Activated CD4-positive, alpha-beta memory T cell treated with anti-CD3 and anti-CD28 coated beads, Interleukin-2, amount 10 ng/mL, durations not matched to agents 7 days and 5 days (primary cell): ENCODE results near the gene PRG3. TPM values are rescaled to one million over a fixed set of nuclear protein-coding genes. Genes with fewer than 3 reads are reported as not detected.
"Not testable (repeated sequence)": the region's sequence is repeated elsewhere in the genome, so short reads cannot be mapped to it uniquely, and the experiment has no call there.

ENCODE experiments used
- CTCF ChIA-PET: fragments of 350-600 bp; sonication (Branson Sonifier 250); formaldehyde crosslinking; loops from one replicate; lab custom pipeline; 2021; ENCODE audit warnings: antibody characterized with exemption, inconsistent platforms; lab: Charles Lee
- POLR2A ChIA-PET: fragments of 350-600 bp; sonication (Branson Sonifier 250); formaldehyde crosslinking; loops from one replicate; lab custom pipeline; 2021; ENCODE audit warnings: antibody characterized with exemption; lab: Charles Lee
- DNase-seq: peaks from one replicate; pipeline ENCODE4 v3.0.0-alpha.2; 2020
- H3K27ac Mint-ChIP-seq: one replicate; pipeline ENCODE4 v1.8.0; 2021; ENCODE audit warnings: mild to moderate bottlenecking, mixed read lengths
- H3K27me3 Mint-ChIP-seq: one replicate; pipeline ENCODE4 v1.8.0; 2021; ENCODE audit warnings: mixed read lengths
- H3K36me3 Mint-ChIP-seq: one replicate; pipeline ENCODE4 v1.8.0; 2021; ENCODE audit warnings: low read depth, mixed read lengths
- H3K4me1 Mint-ChIP-seq: one replicate; pipeline ENCODE4 v1.8.0; 2021; ENCODE audit warnings: mixed read lengths
- H3K4me3 Mint-ChIP-seq: one replicate; pipeline ENCODE4 v1.8.0; 2021; ENCODE audit warnings: mild to moderate bottlenecking, mixed read lengths
- H3K9me3 Mint-ChIP-seq: one replicate; pipeline ENCODE4 v1.8.0; 2021; ENCODE audit warnings: mixed read lengths
- total RNA-seq, 2 experiments: library from RNA; stranded (reverse); gene quantifications; one replicate each; pipeline ENCODE4 v1.2.3, GENCODE V29; 2021

Gene PRG3
- total RNA-seq, 2 experiments from 2014 or later: not detected

DNA sequence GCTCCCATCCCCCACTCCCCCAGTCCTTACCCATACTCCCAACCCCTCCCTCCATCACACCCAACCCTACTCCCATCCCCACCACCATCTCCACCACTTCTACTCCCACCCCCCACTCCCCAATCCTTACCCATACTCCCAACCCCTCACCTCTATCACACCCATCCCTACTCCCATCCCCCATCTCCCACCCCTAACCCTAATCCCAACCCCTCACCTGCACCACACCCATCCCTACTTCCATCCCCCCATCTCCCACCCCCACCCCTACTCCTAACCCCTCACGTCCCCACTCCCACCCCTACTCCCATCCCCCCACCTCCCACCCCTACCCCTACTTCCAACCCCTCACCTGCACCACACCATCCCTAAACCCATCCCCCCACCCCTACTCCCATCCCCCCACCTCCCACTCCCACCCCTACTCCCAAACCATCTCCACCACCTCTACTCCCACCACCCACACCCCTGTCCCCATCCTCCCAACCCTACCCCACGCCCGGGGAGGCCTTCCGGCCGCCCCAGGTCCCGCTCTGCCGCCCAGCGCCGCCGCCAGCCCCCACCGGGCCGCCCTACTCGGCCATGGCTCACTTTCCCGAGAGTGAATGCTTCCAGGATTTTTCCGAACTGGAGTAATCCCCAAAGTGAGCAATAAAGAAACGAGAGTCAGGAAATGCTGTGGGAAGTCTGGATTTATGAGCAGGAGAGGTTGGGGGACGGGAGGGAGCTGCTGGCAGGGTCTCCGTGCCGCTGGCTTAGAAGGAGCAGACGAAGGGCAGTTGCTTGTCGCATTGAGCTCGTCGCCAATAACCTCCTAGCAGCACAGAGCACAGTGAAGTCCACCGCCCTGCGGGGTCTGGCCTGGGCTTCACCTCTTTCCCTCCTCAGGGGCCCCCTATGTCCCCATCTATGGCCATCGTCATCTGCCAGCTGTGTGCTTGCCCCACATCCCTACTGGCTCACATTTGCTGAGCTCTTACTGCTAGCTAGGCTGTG, 4.6 kb downstream of the PRG3 start:
- Mint-ChIP-seq H3K27me3 (peaks cover 5% of the 10 kb centered on the region), H3K4me3 (no peak overlapping the region), H3K36me3 (no peaks in the 10 kb centered on the region), H3K27ac (no peak overlapping the region), H3K9me3 (no peaks in the 10 kb centered on the region), H3K4me1 (no peaks in the 10 kb centered on the region)
- DNase-seq: no peak
- ChIA-PET CTCF (interaction anchor here (0.6 kb wide), 1 partner anchor 81 kb away, joined by 3 read pairs; no protein-coding TSS in a partner anchor), POLR2A (interaction anchor here (1.1 kb wide), 1 partner anchor 14 kb away, joined by 3 read pairs; no protein-coding TSS in a partner anchor)

DNA sequence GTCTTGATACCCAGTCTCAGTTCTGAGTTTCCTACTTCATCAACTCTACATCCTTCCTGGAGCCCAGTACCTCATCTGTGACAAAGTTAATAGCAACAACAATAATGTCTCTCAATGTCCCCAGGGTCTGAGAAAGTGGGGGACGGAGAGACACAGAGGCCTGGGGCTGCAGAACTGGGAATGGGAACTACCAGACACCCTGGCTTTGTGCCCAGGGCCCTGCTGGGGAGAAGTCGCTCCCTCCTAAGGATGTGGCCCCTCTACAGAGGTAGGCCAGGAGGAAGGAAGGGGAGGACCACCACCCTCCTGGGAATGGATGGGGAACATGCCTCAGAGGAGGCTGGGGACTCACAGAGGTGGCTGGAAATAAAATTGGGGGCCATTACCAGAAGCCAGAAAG, 5.5 kb downstream of the PRG3 start:
- CTCF ChIA-PET: no interaction called here
- H3K36me3 Mint-ChIP-seq: no peaks in the 10 kb centered on the region
- DNase-seq: no peak
- H3K27ac Mint-ChIP-seq: no peak overlapping the region
- H3K4me1 Mint-ChIP-seq: no peaks in the 10 kb centered on the region
- POLR2A ChIA-PET: no interaction called here
- H3K9me3 Mint-ChIP-seq: no peaks in the 10 kb centered on the region
- peaks cover 5% of the 10 kb centered on the region for H3K27me3 Mint-ChIP-seq
- no peak overlapping the region for H3K4me3 Mint-ChIP-seq

- no peak for DNase-seq
- ChIA-PET CTCF (no interaction called here), POLR2A (no interaction called here)
- Mint-ChIP-seq H3K9me3 (no peaks in the 10 kb centered on the region), H3K36me3 (no peaks in the 10 kb centered on the region), H3K4me1 (no peaks in the 10 kb centered on the region), H3K4me3 (no peak overlapping the region), H3K27me3 (peaks cover 3% of the 10 kb centered on the region), H3K27ac (no peak overlapping the region)
Observed at GRCh38 chr11:57374966-57375365, 6.0 kb downstream of the PRG3 start.

DNA sequence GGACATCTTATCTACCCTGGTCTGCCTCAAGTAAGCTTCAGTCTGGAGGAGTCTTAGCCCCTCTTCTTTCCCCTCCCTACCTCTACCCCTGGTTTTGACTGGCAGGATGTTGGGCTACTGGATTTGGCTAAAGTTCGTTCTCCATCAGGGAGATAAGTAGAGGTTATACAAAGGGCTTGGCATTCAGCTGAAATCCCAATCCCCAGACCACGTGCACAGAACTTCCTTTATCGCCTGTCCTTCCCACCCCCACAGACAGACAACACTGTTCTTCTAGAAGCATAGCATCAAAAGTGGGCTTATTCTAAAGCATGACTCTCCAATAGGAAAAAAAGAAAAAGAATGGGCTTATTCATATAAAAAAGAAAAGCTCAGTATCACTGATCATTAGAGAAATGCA, 7.8 kb downstream of the PRG3 start:
- CTCF ChIA-PET: no interaction called here
- Mint-ChIP-seq H3K27ac (no peak overlapping the region), H3K9me3 (no peaks in the 10 kb centered on the region), H3K4me3 (no peak overlapping the region), H3K27me3 (peaks cover 3% of the 10 kb centered on the region), H3K4me1 (no peaks in the 10 kb centered on the region), H3K36me3 (no peaks in the 10 kb centered on the region)
- POLR2A ChIA-PET: no interaction called here
- no peak for DNase-seq

DNA sequence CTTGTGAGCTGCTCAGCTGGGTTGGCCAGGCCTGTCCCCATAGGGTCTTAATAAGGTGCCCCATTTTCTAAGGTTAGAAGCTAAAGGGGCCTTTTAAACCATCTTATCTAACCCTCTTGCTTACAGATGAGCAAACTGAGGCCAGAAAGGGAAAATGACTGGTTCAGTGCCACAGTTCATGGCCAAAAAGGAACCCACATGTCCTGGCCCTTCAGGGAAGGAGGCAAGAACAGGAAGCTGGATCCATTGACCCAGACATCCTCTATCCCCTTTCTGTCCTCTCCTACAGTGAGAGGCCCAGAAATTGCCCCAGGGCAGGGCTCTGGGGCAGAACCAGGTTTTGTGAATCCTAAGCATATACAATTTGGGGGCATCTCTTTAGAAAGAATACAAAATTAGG, 10.0 kb downstream of the PRG3 start:
- H3K4me3 Mint-ChIP-seq: no peak overlapping the region
- no peaks in the 10 kb centered on the region for H3K36me3 Mint-ChIP-seq
- no peak overlapping the region for H3K27ac Mint-ChIP-seq
- no peak for DNase-seq
- no peaks in the 10 kb centered on the region for H3K4me1 Mint-ChIP-seq
- CTCF ChIA-PET: no interaction called here
- peaks cover 3% of the 10 kb centered on the region for H3K27me3 Mint-ChIP-seq
- POLR2A ChIA-PET: no interaction called here
- H3K9me3 Mint-ChIP-seq: no peaks in the 10 kb centered on the region

DNA sequence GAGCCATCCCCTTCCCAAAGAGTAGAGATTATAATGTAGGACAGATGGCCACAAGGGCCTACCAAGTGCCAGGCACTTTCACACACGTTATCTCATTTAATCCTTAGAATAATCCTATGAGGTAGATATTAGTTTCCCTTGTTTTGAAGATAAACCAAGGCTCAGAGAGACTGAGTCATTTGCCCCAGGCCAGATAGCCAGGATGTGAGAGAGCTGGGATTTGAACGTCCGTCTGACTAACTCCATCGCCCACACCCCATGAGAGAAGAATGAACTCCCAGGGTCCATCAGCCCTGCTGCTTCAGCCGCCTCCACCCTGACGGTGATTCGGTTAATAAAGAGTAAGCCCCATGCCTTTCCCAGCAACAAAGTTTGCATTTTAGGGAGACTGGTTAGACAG, 10.7 kb downstream of the PRG3 start:
- Mint-ChIP-seq H3K27me3 (peaks cover 3% of the 10 kb centered on the region), H3K4me3 (no peak overlapping the region), H3K9me3 (no peaks in the 10 kb centered on the region), H3K4me1 (no peaks in the 10 kb centered on the region), H3K36me3 (no peaks in the 10 kb centered on the region), H3K27ac (no peak overlapping the region)
- ChIA-PET POLR2A (no interaction called here), CTCF (no interaction called here)
- no peak for DNase-seq

DNA sequence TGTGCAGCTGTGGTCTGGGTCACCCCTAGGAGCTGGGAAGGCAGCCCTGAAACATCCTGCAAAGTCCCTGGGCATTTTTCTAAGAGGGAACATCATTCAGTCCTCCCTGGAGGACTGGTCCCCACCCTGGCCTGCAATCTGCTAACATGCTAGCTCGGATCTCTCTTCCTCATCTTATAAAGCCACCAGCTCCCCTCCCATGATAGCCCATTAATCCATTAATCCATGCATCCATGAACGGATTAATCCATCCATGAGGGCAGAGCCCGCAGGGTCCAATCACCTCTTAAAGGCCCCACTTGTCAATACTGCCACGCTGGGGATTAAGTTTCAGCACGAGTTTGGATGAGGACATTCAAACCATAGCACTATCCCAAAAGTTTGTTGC, 12.1 kb downstream of the PRG3 start:
- CTCF ChIA-PET: no interaction called here

GRCh38 chr11:57368106-57368844, 12.7 kb downstream of the PRG3 start:
- Mint-ChIP-seq H3K27ac (no peak overlapping the region), H3K4me3 (no peak overlapping the region), H3K9me3 (no peaks in the 10 kb centered on the region), H3K36me3 (no peaks in the 10 kb centered on the region), H3K4me1 (no peaks in the 10 kb centered on the region), H3K27me3 (peaks cover 6% of the 10 kb centered on the region)
- CTCF ChIA-PET: no interaction called here
- no peak for DNase-seq
- POLR2A ChIA-PET: no interaction called here

More for the DNA sequence above, 12.1 kb downstream of the PRG3 start:
- no peaks in the 10 kb centered on the region for H3K9me3 Mint-ChIP-seq
- H3K4me1 Mint-ChIP-seq: no peaks in the 10 kb centered on the region
- no peak for DNase-seq
- peaks cover 6% of the 10 kb centered on the region for H3K27me3 Mint-ChIP-seq
- POLR2A ChIA-PET: no interaction called here
- H3K27ac Mint-ChIP-seq: no peak overlapping the region
- no peak overlapping the region for H3K4me3 Mint-ChIP-seq
- H3K36me3 Mint-ChIP-seq: no peaks in the 10 kb centered on the region

DNA sequence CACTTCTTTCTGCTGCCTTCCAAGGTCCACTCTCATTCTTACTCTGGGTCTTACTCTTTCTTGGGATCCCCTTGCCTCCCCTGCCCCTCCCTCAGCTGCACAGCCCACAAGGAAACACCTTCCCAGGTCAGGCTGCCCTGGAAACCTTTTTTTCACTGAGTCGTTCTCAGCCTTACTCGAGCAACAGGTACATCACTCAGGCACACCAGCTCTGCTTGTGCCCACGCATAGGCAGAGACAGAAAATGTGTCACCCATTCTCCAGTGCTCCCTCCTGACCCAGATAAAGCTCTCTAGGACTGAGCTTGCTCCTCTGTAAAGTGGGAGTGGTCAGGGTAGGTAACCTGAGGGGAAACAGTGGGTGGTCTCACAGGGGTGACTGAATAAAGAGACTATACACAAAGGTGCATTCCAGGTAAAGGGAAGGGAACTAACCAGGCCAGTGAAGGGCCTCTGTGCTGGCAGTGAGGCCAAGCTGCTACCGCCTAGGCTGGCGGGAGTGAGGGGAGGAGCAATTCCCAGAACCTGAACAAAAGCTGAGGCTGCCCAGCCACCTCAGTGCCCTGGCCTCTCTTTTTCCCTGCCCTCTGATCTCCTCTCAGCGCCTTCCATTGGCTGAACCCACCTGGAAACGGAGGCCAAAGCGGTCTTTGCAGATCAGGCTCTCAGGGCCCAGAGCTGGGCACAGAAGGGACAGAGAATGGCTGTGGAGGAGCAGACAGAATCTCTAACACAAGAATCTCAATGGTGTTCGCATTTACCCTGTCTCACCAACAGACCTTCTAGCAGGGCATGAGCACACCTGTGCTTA, 15.9 kb downstream of the PRG3 start:
- no peak overlapping the region for H3K27ac Mint-ChIP-seq
- ChIA-PET POLR2A (no interaction called here), CTCF (interaction anchor here (1.4 kb wide), 1 partner anchor 128 kb away, joined by 3 read pairs; no protein-coding TSS in a partner anchor)
- no peaks in the 10 kb centered on the region for H3K36me3 Mint-ChIP-seq
- peaks cover 3% of the 10 kb centered on the region for H3K27me3 Mint-ChIP-seq
- peaks cover 2% of the 10 kb centered on the region for H3K9me3 Mint-ChIP-seq
- H3K4me3 Mint-ChIP-seq: no peak overlapping the region
- DNase-seq: no peak
- no peaks in the 10 kb centered on the region for H3K4me1 Mint-ChIP-seq

GRCh38 chr11:57363131-57364080, 17.5 kb downstream of the PRG3 start:
- Mint-ChIP-seq H3K4me3 (no peak overlapping the region), H3K36me3 (no peaks in the 10 kb centered on the region), H3K27me3 (peaks cover 3% of the 10 kb centered on the region), H3K9me3 (peaks cover 2% of the 10 kb centered on the region), H3K27ac (no peak overlapping the region), H3K4me1 (no peaks in the 10 kb centered on the region)
- ChIA-PET POLR2A (interaction anchor here (0.7 to 1.5 kb wide), 2 partner anchors 14 to 15 kb away, joined by 3 read pairs; no protein-coding TSS in a partner anchor), CTCF (interaction anchor here (1.4 kb wide), 1 partner anchor 16 kb away, joined by 3 read pairs; no protein-coding TSS in a partner anchor)
- no peak for DNase-seq

- H3K27ac Mint-ChIP-seq: no peak overlapping the region
- peaks cover 3% of the 10 kb centered on the region for H3K27me3 Mint-ChIP-seq
- no peak overlapping the region for H3K4me3 Mint-ChIP-seq
- CTCF ChIA-PET: interaction anchor here (0.6 to 1.6 kb wide), 4 partner anchors 14 to 98 kb away, joined by 3 read pairs; partner anchors contain the start of gene RTN4RL2
- peaks cover 2% of the 10 kb centered on the region for H3K9me3 Mint-ChIP-seq
- H3K36me3 Mint-ChIP-seq: no peaks in the 10 kb centered on the region
- H3K4me1 Mint-ChIP-seq: no peaks in the 10 kb centered on the region
- POLR2A ChIA-PET: no interaction called here
- DNase-seq: no peak
Observed at GRCh38 chr11:57361926-57362325, 19.0 kb downstream of the PRG3 start.

DNA sequence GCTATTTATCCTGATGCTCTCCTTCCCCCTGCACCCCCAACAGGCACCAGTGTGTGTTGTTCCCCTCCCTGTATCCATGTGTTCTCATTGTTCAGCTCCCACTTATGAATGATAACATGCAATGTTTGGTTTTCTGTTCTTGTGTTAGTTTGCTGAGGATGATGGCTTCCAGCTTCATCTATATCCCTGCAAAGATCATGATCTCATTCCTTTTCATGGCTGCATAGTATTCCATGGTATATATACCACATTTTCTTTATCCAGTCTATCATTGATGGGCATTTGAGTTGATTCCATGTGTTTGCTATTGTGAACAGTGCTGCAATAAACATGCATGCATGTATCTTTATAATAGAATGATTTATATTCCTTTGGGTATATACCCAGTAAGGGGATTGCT, 19.5 kb downstream of the PRG3 start:
- H3K36me3 Mint-ChIP-seq, H3K27ac Mint-ChIP-seq, H3K4me3 Mint-ChIP-seq, POLR2A ChIA-PET, DNase-seq, H3K9me3 Mint-ChIP-seq, H3K27me3 Mint-ChIP-seq, H3K4me1 Mint-ChIP-seq: not testable (repeated sequence)
- CTCF ChIA-PET: interaction anchor here (0.6 to 1.6 kb wide), 3 partner anchors 16 to 98 kb away, joined by 3 read pairs; partner anchors contain the start of gene RTN4RL2
